GM12864 (cell line): ENCODE measurements around the gene SH2B3.
"Not testable (repeated sequence)": the region's sequence is repeated elsewhere in the genome, so short reads cannot be mapped to it uniquely, and the experiment has no call there.

Experiments
- DNase-seq: peaks from one replicate; pipeline ENCODE4 v3.0.0-alpha.2; 2011; ENCODE audit warnings: low read depth
- H3K4me3 ChIP-seq: 2 replicates; pipeline ENCODE4 v1.5.1; 2011; ENCODE audit warnings: mild to moderate bottlenecking, low read depth, low read length, control low read depth
- CTCF ChIP-seq: IDR thresholded peaks from 2 replicates; pipeline ENCODE4 v1.5.1; 2011; ENCODE audit warnings: low read depth, mild to moderate bottlenecking, moderate library complexity, low read length, control low read depth, inconsistent platforms; ENCODE audit errors: missing control alignments

SH2B3 gene

DNA sequence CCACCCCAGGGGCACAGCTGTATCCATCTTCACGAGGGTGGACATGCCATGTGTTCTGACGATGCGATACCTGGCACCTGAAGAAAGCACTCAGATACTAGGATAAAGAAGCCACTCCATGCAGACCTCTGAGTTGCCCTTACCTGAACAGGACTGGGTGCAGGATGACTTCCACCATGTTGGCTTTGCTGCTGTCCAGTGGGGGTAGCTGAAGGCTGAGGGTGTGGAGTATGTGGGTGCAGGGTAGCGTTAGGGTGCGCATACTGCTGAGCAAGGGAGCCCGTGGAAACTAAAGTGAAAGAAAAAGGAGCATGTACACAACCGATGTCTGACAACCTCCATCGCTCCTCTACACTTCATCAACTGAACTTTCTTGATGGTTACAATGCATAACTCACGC lies 51.3 kb downstream of the SH2B3 start:
- no peak for DNase-seq
- no peak overlapping the region for H3K4me3 ChIP-seq
- TF ChIP-seq CTCF: no peak

- no peak for DNase-seq
- H3K4me3 ChIP-seq: no peak overlapping the region
- TF ChIP-seq CTCF: no peak
These were observed 51.9 kb downstream of the SH2B3 start for GRCh38 chr12:111457577-111457976.

- no peak overlapping the region for H3K4me3 ChIP-seq
- DNase-seq: no peak
- TF ChIP-seq CTCF: no peak
These were observed 52.9 kb downstream of the SH2B3 start for GRCh38 chr12:111458546-111459172.

- not testable (repeated sequence) for DNase-seq, H3K4me3 ChIP-seq
These were observed 54.4 kb downstream of the SH2B3 start for GRCh38 chr12:111460111-111460510.

- DNase-seq: no peak
- no peak overlapping the region for H3K4me3 ChIP-seq
- TF ChIP-seq CTCF: no peak
These were observed 56.6 kb downstream of the SH2B3 start for GRCh38 chr12:111462210-111462769.

DNA sequence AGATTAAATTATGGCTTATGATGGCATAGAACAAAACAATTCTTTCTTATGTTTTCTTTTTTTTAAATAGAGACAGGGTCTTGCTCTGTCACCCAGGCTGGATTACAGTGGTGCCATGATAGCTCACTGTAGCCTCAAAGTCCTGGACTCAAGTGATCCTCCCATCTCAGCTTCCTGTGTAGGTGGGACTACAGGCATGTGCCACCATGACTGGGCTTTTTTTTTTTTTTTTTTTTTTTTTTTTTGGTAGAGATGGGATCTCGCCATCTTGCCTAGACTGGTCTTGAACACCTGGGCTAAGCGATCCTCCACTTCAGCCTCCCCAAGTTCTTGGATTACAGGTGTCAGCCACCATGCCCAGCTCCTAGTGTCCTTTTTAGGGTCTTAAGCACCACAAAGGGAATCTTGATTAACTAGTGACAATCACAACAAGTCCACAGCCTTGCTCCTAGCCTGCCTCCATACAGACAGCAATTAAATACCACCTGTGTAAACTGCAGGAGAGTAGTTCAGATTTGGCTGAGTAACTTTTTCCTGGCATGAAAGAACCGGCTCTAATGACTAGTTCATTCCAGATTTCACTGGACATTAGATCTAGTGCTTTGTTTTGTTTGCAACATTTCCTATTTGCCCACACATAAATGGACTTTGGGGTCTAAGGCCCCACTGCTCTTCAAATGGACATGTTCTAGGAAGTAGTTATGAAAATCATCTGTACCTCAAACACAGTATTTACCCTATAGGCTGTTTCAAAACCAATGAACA lies 61.6 kb downstream of the SH2B3 start:
- no peak for TF ChIP-seq CTCF
- H3K4me3 ChIP-seq: no peak overlapping the region

GRCh38 chr12:111467857-111468241 lies 62.1 kb downstream of the SH2B3 start:
- DNase-seq: no peak

More for the DNA sequence above, 61.6 kb downstream of the SH2B3 start:
- DNase-seq: no peak

More at GRCh38 chr12:111467857-111468241, 62.1 kb downstream of the SH2B3 start:
- no peak overlapping the region for H3K4me3 ChIP-seq
- TF ChIP-seq CTCF: no peak
